Measurements from ENCODE around the gene PDAP1. TPM values are rescaled to one million over a fixed set of nuclear protein-coding genes. Genes with fewer than 3 reads are reported as not detected.

Gene PDAP1
- total and polyA plus RNA-seq, 2 of the 13 experiments (the other 11 are each of a cell fraction or from before 2014, with no cell fraction given) = 13.0 to 100 TPM

GRCh38 chr7:99438573-99439480 lies 30.4 kb upstream of the PDAP1 start, which contains the start of the genes CPSF4 and PTCD1 (continued):
- TF ChIP-seq JUND (CRISPR knock-in tag; IDR thresholded peaks at IDR 0.05) (peak; percentile 30; the same call in 1 of the 2 replicates), KDM1A (CRISPR knock-in tag; IDR thresholded peaks at IDR 0.05) (no peak), ZFY (CRISPR knock-in tag; IDR thresholded peaks at IDR 0.05) (peak; percentile 79), ZNF775 (CRISPR knock-in tag; IDR thresholded peaks at IDR 0.05; ENCODE audit: borderline replicate concordance) (no peak), ZNF598 (CRISPR knock-in tag; IDR thresholded peaks at IDR 0.05; ENCODE audit: borderline replicate concordance) (no peak), TFAP4 (IDR thresholded peaks at IDR 0.05; ENCODE audit: borderline replicate concordance, low read depth) (peak; percentile 54; the same call in 1 of the 2 replicates), ZBTB34 (CRISPR knock-in tag; IDR thresholded peaks at IDR 0.05) (no peak), SP140L (CRISPR knock-in tag; IDR thresholded peaks at IDR 0.05; ENCODE audit: borderline replicate concordance) (no peak), TP53 (CRISPR knock-in tag; conservative IDR thresholded peaks at IDR 0.05) (no peak), ZBTB37 (CRISPR knock-in tag; IDR thresholded peaks at IDR 0.05) (no peak), RXRA (CRISPR knock-in tag; IDR thresholded peaks at IDR 0.05) (0 out of 2 replicates have a peak, but pooled peaks have one; percentile 61), MLX (CRISPR knock-in tag; IDR thresholded peaks at IDR 0.05) (peak; percentile 57; the same call in 1 of the 2 replicates), ZNF276 (CRISPR knock-in tag; IDR thresholded peaks at IDR 0.05; ENCODE audit: low read depth) (no peak), ISX (CRISPR knock-in tag; conservative IDR thresholded peaks at IDR 0.05) (no peak), YEATS2 (CRISPR knock-in tag; IDR thresholded peaks at IDR 0.05; ENCODE audit: borderline replicate concordance) (peak; percentile 89), ELF3 (CRISPR knock-in tag; IDR thresholded peaks at IDR 0.05) (peak; percentile 81), ZBTB44 (CRISPR knock-in tag; IDR thresholded peaks at IDR 0.05) (0 out of 2 replicates have a peak, but pooled peaks have one; percentile 48), ZNF10 (CRISPR knock-in tag; IDR thresholded peaks at IDR 0.05; ENCODE audit: borderline replicate concordance, low read depth) (no peak), ZSCAN12 (CRISPR knock-in tag; IDR thresholded peaks at IDR 0.05) (no peak), ZNF761 (CRISPR knock-in tag; conservative IDR thresholded peaks at IDR 0.05) (0 out of 2 replicates have a peak, but pooled peaks have one; percentile 39)
